ENCODE data around the gene ENDOV. TPM values are rescaled to one million over a fixed set of nuclear protein-coding genes. Genes with fewer than 3 reads are reported as not detected.

The ENDOV gene
- total RNA-seq, 2 experiments from 2014 or later, result 16.6 to 17.1 TPM

- ChIA-PET POLR2A (no interaction called here), CTCF (interaction anchor here (1.0 kb wide), 1 partner anchor 17 kb away, joined by 3 read pairs; no protein-coding TSS in a partner anchor)
- H3K9me3 Mint-ChIP-seq, result no peaks in the 10 kb centered on the region
- DNase-seq, result no peak
- no peak overlapping the region for H3K27ac Mint-ChIP-seq
- H3K4me3 Mint-ChIP-seq, result no peak overlapping the region
- no peaks in the 10 kb centered on the region for H3K4me1 Mint-ChIP-seq
- peaks cover 4% of the 10 kb centered on the region for H3K27me3 Mint-ChIP-seq
- no peaks in the 10 kb centered on the region for H3K36me3 Mint-ChIP-seq (ENCODE audit: low read depth)
These were observed 29.6 kb downstream of the ENDOV start for GRCh38 chr17:80444644-80444979.

DNA sequence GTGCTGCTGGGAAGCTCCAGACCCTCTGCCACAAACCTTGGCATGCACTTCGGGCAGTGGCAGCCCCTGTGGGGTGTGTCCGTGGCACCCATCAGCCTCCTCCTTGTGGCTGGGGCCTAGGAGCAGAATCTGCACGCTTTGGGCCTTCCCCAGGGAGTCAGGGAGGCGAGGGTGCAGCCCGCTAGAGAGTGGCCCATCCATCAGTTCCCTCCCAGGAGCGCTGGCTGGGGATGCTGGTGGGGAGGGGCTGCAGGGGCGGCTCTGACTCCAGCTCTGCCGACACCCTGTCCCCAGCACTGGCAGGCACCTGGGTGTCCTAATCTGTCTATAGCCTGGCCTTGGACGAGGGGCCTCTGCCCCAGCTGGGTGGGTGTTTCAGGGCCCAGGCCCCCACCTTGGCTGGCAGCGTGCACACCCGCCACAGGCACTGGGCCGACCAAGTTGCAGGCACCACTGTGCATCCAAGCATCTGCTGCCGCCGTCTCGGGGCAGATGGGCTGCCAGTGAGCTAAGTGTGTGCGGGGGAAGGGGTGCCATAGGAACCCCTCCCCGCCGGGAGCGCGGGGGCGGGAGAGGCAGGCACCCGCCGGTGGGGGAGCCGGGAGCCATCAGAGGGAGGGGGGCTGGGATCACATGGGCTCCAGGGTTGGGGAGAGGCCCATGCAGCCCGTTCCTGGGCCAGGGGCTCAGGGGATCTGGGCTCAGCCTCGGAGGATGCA is 30.2 kb downstream of the ENDOV start:
- peaks cover 4% of the 10 kb centered on the region for H3K27me3 Mint-ChIP-seq
- H3K4me3 Mint-ChIP-seq, result no peak overlapping the region
- H3K27ac Mint-ChIP-seq, result no peak overlapping the region
- H3K4me1 Mint-ChIP-seq, result no peaks in the 10 kb centered on the region
- POLR2A ChIA-PET, result no interaction called here
- H3K9me3 Mint-ChIP-seq, result no peaks in the 10 kb centered on the region
- CTCF ChIA-PET, result interaction anchor here (0.6 to 1.0 kb wide), 2 partner anchors 18 to 616 kb away, joined by 3 to 4 read pairs; no protein-coding TSS in a partner anchor
- H3K36me3 Mint-ChIP-seq (ENCODE audit: low read depth), result no peaks in the 10 kb centered on the region
- DNase-seq, result no peak

DNA sequence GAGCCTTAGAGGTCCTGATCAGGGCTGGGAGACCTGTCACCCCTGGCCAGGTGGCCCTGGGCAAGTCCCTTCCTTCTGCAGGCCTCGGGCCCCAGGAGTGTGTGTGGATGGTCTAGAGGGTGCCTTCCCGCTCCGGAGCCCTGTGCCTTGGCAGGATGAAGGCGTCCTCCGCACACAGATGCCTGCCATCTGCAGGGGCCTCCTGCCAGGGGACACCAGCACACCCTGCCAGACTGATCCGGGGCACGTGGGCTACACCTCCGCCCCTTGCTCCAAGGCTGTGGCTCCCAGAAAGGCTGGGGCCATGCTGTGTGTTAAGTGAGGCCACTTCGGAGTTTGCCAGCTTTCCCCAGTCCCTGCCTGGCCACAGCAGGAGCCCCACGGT is 30.8 kb downstream of the ENDOV start:
- CTCF ChIA-PET, result no interaction called here
- Mint-ChIP-seq H3K4me3 (no peak overlapping the region), H3K27me3 (peaks cover 4% of the 10 kb centered on the region), H3K9me3 (no peaks in the 10 kb centered on the region), H3K36me3 (ENCODE audit: low read depth) (no peaks in the 10 kb centered on the region), H3K27ac (no peak overlapping the region), H3K4me1 (no peaks in the 10 kb centered on the region)
- DNase-seq, result no peak
- POLR2A ChIA-PET, result no interaction called here

DNA sequence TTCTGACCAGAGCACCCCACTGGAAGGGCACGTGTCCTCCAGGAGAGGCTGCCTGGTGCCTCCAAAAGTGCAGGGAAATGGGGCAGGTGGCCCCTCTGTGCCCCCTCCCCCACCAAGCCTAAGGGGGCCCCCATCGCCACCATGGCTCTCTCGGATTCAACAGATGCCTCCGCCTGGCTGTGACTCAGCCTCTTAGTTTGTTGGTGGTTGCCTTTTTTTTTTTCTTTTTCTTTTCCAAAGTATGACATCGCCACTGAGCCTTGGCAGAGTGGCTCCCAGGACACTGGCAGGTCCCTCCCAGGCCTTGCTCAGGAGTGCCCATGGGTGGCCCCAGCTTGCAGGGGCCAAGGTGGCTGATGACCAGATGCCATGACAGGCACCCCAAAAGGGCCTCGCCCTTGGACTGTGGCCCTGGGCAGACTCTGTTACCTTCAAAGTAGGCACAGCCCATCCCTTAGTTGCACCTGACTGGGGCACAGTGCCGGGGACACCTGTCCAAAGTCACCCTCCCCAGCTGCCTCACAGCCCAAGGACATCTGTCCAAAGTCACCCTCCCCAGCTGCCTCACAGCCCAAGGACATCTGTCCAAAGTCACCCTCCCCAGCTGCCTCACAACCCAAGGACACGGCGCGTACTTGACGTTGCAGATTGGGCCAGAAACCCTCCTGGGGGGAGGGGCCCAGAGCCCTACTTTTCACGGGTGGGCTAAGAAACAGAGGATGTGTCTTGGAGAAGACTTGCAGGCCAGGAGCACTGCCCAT is 31.9 kb downstream of the ENDOV start:
- Mint-ChIP-seq H3K36me3 (ENCODE audit: low read depth) (no peaks in the 10 kb centered on the region), H3K4me1 (no peaks in the 10 kb centered on the region), H3K9me3 (no peaks in the 10 kb centered on the region), H3K4me3 (no peak overlapping the region), H3K27me3 (peaks cover 4% of the 10 kb centered on the region), H3K27ac (no peak overlapping the region)
- POLR2A ChIA-PET, result no interaction called here
- DNase-seq, result no peak
- CTCF ChIA-PET, result interaction anchor here (0.6 kb wide), 1 partner anchor 244 kb away, joined by 4 read pairs; no protein-coding TSS in a partner anchor

DNA sequence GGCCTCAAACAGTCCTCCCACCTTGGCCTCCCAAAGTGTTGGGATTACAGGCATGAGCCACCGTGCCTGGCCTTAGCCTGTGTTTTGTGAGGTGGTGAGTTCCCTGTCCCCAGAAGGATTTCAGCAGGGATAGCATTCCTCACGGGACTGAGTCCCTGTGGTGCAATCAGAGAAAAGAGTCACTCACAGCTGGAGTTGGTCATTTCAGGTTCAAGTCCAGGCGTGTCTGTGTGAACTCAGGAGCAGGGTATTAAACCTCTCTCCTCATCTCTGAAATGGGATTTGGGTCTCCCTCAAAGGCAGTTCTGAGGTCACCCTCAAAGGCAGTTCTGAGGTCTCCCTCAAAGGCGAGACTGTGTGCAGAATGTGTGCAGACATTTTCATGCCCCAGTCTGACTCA is 32.8 kb downstream of the ENDOV start:
- Mint-ChIP-seq H3K9me3 (no peaks in the 10 kb centered on the region), H3K27me3 (peaks cover 2% of the 10 kb centered on the region), H3K4me3 (no peak overlapping the region), H3K36me3 (ENCODE audit: low read depth) (no peaks in the 10 kb centered on the region), H3K4me1 (peaks cover under 1% of the 10 kb centered on the region), H3K27ac (no peak overlapping the region)
- ChIA-PET POLR2A (no interaction called here), CTCF (no interaction called here)
- DNase-seq, result no peak

- H3K4me1 Mint-ChIP-seq, result peaks cover 14% of the 10 kb centered on the region
- CTCF ChIA-PET, result interaction anchor here (1.0 kb wide), 1 partner anchor 14 kb away, joined by 3 read pairs; no protein-coding TSS in a partner anchor
- H3K4me3 Mint-ChIP-seq, result no peak overlapping the region
These were observed 34.4 kb downstream of the ENDOV start for GRCh38 chr17:80449194-80449929.

GRCh38 chr17:80449930-80450576 is 35.1 kb downstream of the ENDOV start:
- no peak for DNase-seq
- ChIA-PET CTCF (no interaction called here), POLR2A (no interaction called here)
- H3K27ac Mint-ChIP-seq, result no peak overlapping the region
- H3K27me3 Mint-ChIP-seq, result no peaks in the 10 kb centered on the region
- H3K9me3 Mint-ChIP-seq, result no peaks in the 10 kb centered on the region
- no peak overlapping the region for H3K4me3 Mint-ChIP-seq
- H3K4me1 Mint-ChIP-seq, result peaks cover 14% of the 10 kb centered on the region
- H3K36me3 Mint-ChIP-seq (ENCODE audit: low read depth), result no peaks in the 10 kb centered on the region

More at GRCh38 chr17:80449194-80449929, 34.4 kb downstream of the ENDOV start:
- no peaks in the 10 kb centered on the region for H3K36me3 Mint-ChIP-seq (ENCODE audit: low read depth)
- no peaks in the 10 kb centered on the region for H3K27me3 Mint-ChIP-seq
- no peak overlapping the region for H3K27ac Mint-ChIP-seq
- POLR2A ChIA-PET, result no interaction called here
- no peak for DNase-seq
- no peaks in the 10 kb centered on the region for H3K9me3 Mint-ChIP-seq

GRCh38 chr17:80451104-80451775 is 36.3 kb downstream of the ENDOV start:
- peaks cover 24% of the 10 kb centered on the region for H3K4me1 Mint-ChIP-seq
- no peak for DNase-seq
- no peaks in the 10 kb centered on the region for H3K27me3 Mint-ChIP-seq
- ChIA-PET CTCF (interaction anchor here (1.0 to 1.2 kb wide), 2 partner anchors 24 to 538 kb away, joined by 3 to 5 read pairs; no protein-coding TSS in a partner anchor), POLR2A (no interaction called here)
- no peak overlapping the region for H3K27ac Mint-ChIP-seq
- no peaks in the 10 kb centered on the region for H3K36me3 Mint-ChIP-seq (ENCODE audit: low read depth)
- no peaks in the 10 kb centered on the region for H3K9me3 Mint-ChIP-seq
- no peak overlapping the region for H3K4me3 Mint-ChIP-seq

DNA sequence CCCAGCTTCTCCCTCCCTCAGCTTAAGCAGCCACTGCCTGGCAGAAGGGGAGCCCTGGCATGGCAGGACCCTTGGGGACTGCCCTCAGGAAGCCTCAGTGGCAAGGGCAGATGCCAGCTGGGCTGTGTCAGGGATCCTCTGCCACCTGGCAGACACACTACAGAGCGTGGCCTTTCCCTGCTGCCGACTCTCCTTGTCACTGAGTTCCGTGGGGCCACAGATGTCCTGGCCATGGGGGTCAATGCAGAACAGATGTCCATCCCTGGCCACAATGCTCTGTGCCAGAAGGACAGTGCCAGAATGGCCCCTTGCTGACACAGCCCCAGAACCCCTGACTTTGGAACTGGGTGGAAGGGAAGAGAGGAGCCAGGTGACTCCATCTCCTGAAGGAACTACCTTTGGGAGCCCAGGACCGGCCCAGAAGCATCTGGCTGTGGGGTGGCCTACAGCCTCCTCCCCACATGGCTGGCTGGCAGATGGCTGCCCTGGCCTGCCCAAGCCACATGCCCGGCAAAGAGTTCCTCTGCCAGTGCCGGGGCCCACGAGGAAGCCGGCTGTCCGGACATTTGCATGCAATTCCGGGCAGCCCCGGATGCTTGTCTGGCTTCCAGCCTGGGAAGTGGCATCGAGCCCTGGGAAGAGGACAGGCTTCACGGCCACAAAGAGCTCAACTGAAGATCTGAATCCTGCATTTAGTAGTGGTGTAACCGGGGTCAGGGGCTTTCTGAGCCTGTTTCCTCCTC is 37.4 kb downstream of the ENDOV start:
- Mint-ChIP-seq H3K27ac (no peak overlapping the region), H3K27me3 (peaks cover 2% of the 10 kb centered on the region), H3K9me3 (no peaks in the 10 kb centered on the region), H3K4me1 (peaks cover 33% of the 10 kb centered on the region), H3K4me3 (no peak overlapping the region), H3K36me3 (ENCODE audit: low read depth) (no peaks in the 10 kb centered on the region)
- ChIA-PET POLR2A (no interaction called here), CTCF (interaction anchor here (1.0 to 1.2 kb wide), 2 partner anchors 25 to 537 kb away, joined by 3 to 5 read pairs; no protein-coding TSS in a partner anchor)
- no peak for DNase-seq

GRCh38 chr17:80453126-80453997 is 38.4 kb downstream of the ENDOV start:
- CTCF ChIA-PET, result interaction anchor here (1.5 kb wide), 1 partner anchor 26 kb away, joined by 7 read pairs; no protein-coding TSS in a partner anchor
- DNase-seq, result no peak
- peak overlapping the region; percentile 98 for H3K27ac Mint-ChIP-seq
- peaks cover 38% of the 10 kb centered on the region for H3K4me1 Mint-ChIP-seq
- POLR2A ChIA-PET, result no interaction called here
- peaks cover 4% of the 10 kb centered on the region for H3K27me3 Mint-ChIP-seq
- H3K4me3 Mint-ChIP-seq, result peak overlapping the region; percentile 96
- H3K36me3 Mint-ChIP-seq (ENCODE audit: low read depth), result no peaks in the 10 kb centered on the region
- H3K9me3 Mint-ChIP-seq, result no peaks in the 10 kb centered on the region

GRCh38 chr17:80453998-80454556 is 39.1 kb downstream of the ENDOV start:
- peak overlapping the region; percentile 98 for H3K27ac Mint-ChIP-seq
- H3K4me1 Mint-ChIP-seq, result peaks cover 38% of the 10 kb centered on the region
- no peaks in the 10 kb centered on the region for H3K36me3 Mint-ChIP-seq (ENCODE audit: low read depth)
- POLR2A ChIA-PET, result interaction anchor here (0.6 to 0.7 kb wide), 3 partner anchors 320 to 535 kb away, joined by 3 read pairs; no protein-coding TSS in a partner anchor
- H3K27me3 Mint-ChIP-seq, result peaks cover 6% of the 10 kb centered on the region
- no peaks in the 10 kb centered on the region for H3K9me3 Mint-ChIP-seq
- no peak for DNase-seq
- CTCF ChIA-PET, result interaction anchor here (1.0 to 1.5 kb wide), 5 partner anchors 14 to 516 kb away, joined by 3 to 7 read pairs (median 5); no protein-coding TSS in a partner anchor
- peak overlapping the region; percentile 96 for H3K4me3 Mint-ChIP-seq
